ENCODE measurements around the gene DNM2.
A peak's percentile ranks its signal among the peaks of the same experiment; 100 is the strongest.
"Not testable (repeated sequence)": the region's sequence is repeated elsewhere in the genome, so short reads cannot be mapped to it uniquely, and the experiment has no call there.

Gene DNM2

GRCh38 chr19:10831987-10832938 is 114.4 kb downstream of the DNM2 start:
- H3K4me1 ChIP-seq (ENCODE audit: control insufficient read depth, insufficient read depth, low read length), result no peaks in the 10 kb centered on the region
- H3K9me3 ChIP-seq (ENCODE audit: control insufficient read depth, insufficient read depth, low read length), result peaks cover 7% of the 10 kb centered on the region
- no peak overlapping the region for H3K9ac ChIP-seq (ENCODE audit: low read depth, low read length)
- no peak overlapping the region for H3K4me3 ChIP-seq (ENCODE audit: low read depth, low read length)
- no peak overlapping the region for H3K27ac ChIP-seq (ENCODE audit: low read depth, low read length)
- H3K36me3 ChIP-seq (ENCODE audit: control insufficient read depth, insufficient read depth, low read length), result peaks cover 36% of the 10 kb centered on the region
- no peaks in the 10 kb centered on the region for H3K27me3 ChIP-seq (ENCODE audit: control insufficient read depth, insufficient read depth, low read length)

- peaks cover 7% of the 10 kb centered on the region for H3K9me3 ChIP-seq (ENCODE audit: control insufficient read depth, insufficient read depth, low read length)
- H3K27ac ChIP-seq (ENCODE audit: low read depth, low read length), result no peak overlapping the region
- peaks cover 36% of the 10 kb centered on the region for H3K36me3 ChIP-seq (ENCODE audit: control insufficient read depth, insufficient read depth, low read length)
- no peaks in the 10 kb centered on the region for H3K4me1 ChIP-seq (ENCODE audit: control insufficient read depth, insufficient read depth, low read length)
- H3K27me3 ChIP-seq (ENCODE audit: control insufficient read depth, insufficient read depth, low read length), result no peaks in the 10 kb centered on the region
- no peak overlapping the region for H3K9ac ChIP-seq (ENCODE audit: low read depth, low read length)
- H3K4me3 ChIP-seq (ENCODE audit: low read depth, low read length), result no peak overlapping the region
Measured at GRCh38 chr19:10832939-10833296, 115.0 kb downstream of the DNM2 start.

GRCh38 chr19:10835089-10835753 is 117.3 kb downstream of the DNM2 start:
- Histone ChIP-seq H3K27ac (ENCODE audit: low read depth, low read length) (peak overlapping the region; percentile 23), H3K4me1 (ENCODE audit: control insufficient read depth, insufficient read depth, low read length) (no peaks in the 10 kb centered on the region), H3K9me3 (ENCODE audit: control insufficient read depth, insufficient read depth, low read length) (peaks cover 7% of the 10 kb centered on the region), H3K27me3 (ENCODE audit: control insufficient read depth, insufficient read depth, low read length) (no peaks in the 10 kb centered on the region), H3K36me3 (ENCODE audit: control insufficient read depth, insufficient read depth, low read length) (peaks cover 28% of the 10 kb centered on the region), H3K9ac (ENCODE audit: low read depth, low read length) (no peak overlapping the region; the same call in 1 of the 2 replicates), H3K4me3 (ENCODE audit: low read depth, low read length) (peak overlapping the region; percentile 58)

GRCh38 chr19:10835754-10836478 is 118.0 kb downstream of the DNM2 start, which contains the start of gene TMED1:
TMED1 (minus strand) TSS chr19:10836212; CDS start chr19:10836191, 21 bp downstream.
- Histone ChIP-seq H3K27me3 (ENCODE audit: control insufficient read depth, insufficient read depth, low read length) (no peaks in the 10 kb centered on the region), H3K9ac (ENCODE audit: low read depth, low read length) (peak within 1 kb of the TSS; percentile 91), H3K4me3 (ENCODE audit: low read depth, low read length) (peak within 1 kb of the TSS; percentile 75), H3K9me3 (ENCODE audit: control insufficient read depth, insufficient read depth, low read length) (peaks cover 7% of the 10 kb centered on the region), H3K4me1 (ENCODE audit: control insufficient read depth, insufficient read depth, low read length) (no peaks in the 10 kb centered on the region), H3K36me3 (ENCODE audit: control insufficient read depth, insufficient read depth, low read length) (peaks cover 28% of the 10 kb centered on the region), H3K27ac (ENCODE audit: low read depth, low read length) (peak within 1 kb of the TSS; percentile 100)

GRCh38 chr19:10836479-10837330 is 118.8 kb downstream of the DNM2 start:
- H3K27ac ChIP-seq (ENCODE audit: low read depth, low read length), result peak overlapping the region; percentile 100
- H3K27me3 ChIP-seq (ENCODE audit: control insufficient read depth, insufficient read depth, low read length), result no peaks in the 10 kb centered on the region
- no peaks in the 10 kb centered on the region for H3K4me1 ChIP-seq (ENCODE audit: control insufficient read depth, insufficient read depth, low read length)
- peaks cover 23% of the 10 kb centered on the region for H3K36me3 ChIP-seq (ENCODE audit: control insufficient read depth, insufficient read depth, low read length)
- peaks cover 7% of the 10 kb centered on the region for H3K9me3 ChIP-seq (ENCODE audit: control insufficient read depth, insufficient read depth, low read length)
- H3K4me3 ChIP-seq (ENCODE audit: low read depth, low read length), result peak overlapping the region; percentile 75
- peak overlapping the region; percentile 91 for H3K9ac ChIP-seq (ENCODE audit: low read depth, low read length)

- not testable (repeated sequence) for H3K9me3 ChIP-seq (ENCODE audit: control insufficient read depth, insufficient read depth, low read length); H3K27ac ChIP-seq (ENCODE audit: low read depth, low read length); H3K27me3 ChIP-seq (ENCODE audit: control insufficient read depth, insufficient read depth, low read length); H3K4me1 ChIP-seq (ENCODE audit: control insufficient read depth, insufficient read depth, low read length); H3K4me3 ChIP-seq (ENCODE audit: low read depth, low read length); H3K9ac ChIP-seq (ENCODE audit: low read depth, low read length)
- peaks cover 14% of the 10 kb centered on the region for H3K36me3 ChIP-seq (ENCODE audit: control insufficient read depth, insufficient read depth, low read length)
Measured at GRCh38 chr19:10837649-10838048, 119.8 kb downstream of the DNM2 start.

- H3K4me3 ChIP-seq (ENCODE audit: low read depth, low read length), result no peak overlapping the region
- no peaks in the 10 kb centered on the region for H3K4me1 ChIP-seq (ENCODE audit: control insufficient read depth, insufficient read depth, low read length)
Measured at GRCh38 chr19:10838377-10838776, 120.5 kb downstream of the DNM2 start.

GRCh38 chr19:10839114-10840050 is 121.5 kb downstream of the DNM2 start:
- Histone ChIP-seq H3K36me3 (ENCODE audit: control insufficient read depth, insufficient read depth, low read length) (no peaks in the 10 kb centered on the region), H3K27me3 (ENCODE audit: control insufficient read depth, insufficient read depth, low read length) (no peaks in the 10 kb centered on the region), H3K4me3 (ENCODE audit: low read depth, low read length) (no peak overlapping the region), H3K9ac (ENCODE audit: low read depth, low read length) (no peak overlapping the region), H3K4me1 (ENCODE audit: control insufficient read depth, insufficient read depth, low read length) (no peaks in the 10 kb centered on the region), H3K9me3 (ENCODE audit: control insufficient read depth, insufficient read depth, low read length) (peaks cover 7% of the 10 kb centered on the region), H3K27ac (ENCODE audit: low read depth, low read length) (no peak overlapping the region)

More at GRCh38 chr19:10838377-10838776, 120.5 kb downstream of the DNM2 start:
- H3K9me3 ChIP-seq (ENCODE audit: control insufficient read depth, insufficient read depth, low read length), result peaks cover 7% of the 10 kb centered on the region
- no peak overlapping the region for H3K9ac ChIP-seq (ENCODE audit: low read depth, low read length)
- no peaks in the 10 kb centered on the region for H3K27me3 ChIP-seq (ENCODE audit: control insufficient read depth, insufficient read depth, low read length)
- H3K36me3 ChIP-seq (ENCODE audit: control insufficient read depth, insufficient read depth, low read length), result peaks cover 7% of the 10 kb centered on the region
- no peak overlapping the region for H3K27ac ChIP-seq (ENCODE audit: low read depth, low read length)

- H3K4me3 ChIP-seq (ENCODE audit: low read depth, low read length), result no peak overlapping the region
- no peak overlapping the region for H3K9ac ChIP-seq (ENCODE audit: low read depth, low read length)
- no peak overlapping the region for H3K27ac ChIP-seq (ENCODE audit: low read depth, low read length)
- H3K9me3 ChIP-seq (ENCODE audit: control insufficient read depth, insufficient read depth, low read length), result no peaks in the 10 kb centered on the region
- no peaks in the 10 kb centered on the region for H3K4me1 ChIP-seq (ENCODE audit: control insufficient read depth, insufficient read depth, low read length)
- H3K36me3 ChIP-seq (ENCODE audit: control insufficient read depth, insufficient read depth, low read length), result no peaks in the 10 kb centered on the region
- H3K27me3 ChIP-seq (ENCODE audit: control insufficient read depth, insufficient read depth, low read length), result no peaks in the 10 kb centered on the region
Measured at GRCh38 chr19:10842788-10843187, 124.9 kb downstream of the DNM2 start.
